T-cell (primary cell): Measurements from ENCODE around the gene UNC93A. TPM values are rescaled to one million over a fixed set of nuclear protein-coding genes. Genes with fewer than 3 reads are reported as not detected.
"Not testable (repeated sequence)": the region's sequence is repeated elsewhere in the genome, so short reads cannot be mapped to it uniquely, and the experiment has no call there.

ENCODE experiments used
- ATAC-seq, 4 experiments: fragments of 200-7000 bp in 3 of 4; fragments of 150-1000 bp in 1 of 4; cut with Tn5 transposase; replicated peaks in 1 of 4; 1 replicate in 3 of 4; 2 replicates in 1 of 4; pipeline ENCODE4 v1.10.0; 2021; ENCODE audit warnings: moderate library complexity in 3 of 4, mild to moderate bottlenecking in 2 of 4, moderate number of reproducible peaks in 1 of 4
- CTCF ChIA-PET, 2 donors: fragments of 300-600 bp; sonication (Branson Sonifier 250); formaldehyde crosslinking; loops; one replicate each; lab custom pipeline; 2022; ENCODE audit warnings: antibody characterized with exemption in 2 of 2; lab: Charles Lee
- POLR2A ChIA-PET, 2 donors: fragments of 300-600 bp; sonication (Branson Sonifier 250); formaldehyde crosslinking; loops; one replicate each; lab custom pipeline; 2022; ENCODE audit warnings: antibody characterized with exemption in 2 of 2; lab: Charles Lee
- DNase-seq, 35 experiments: peaks; one replicate each; pipeline versions ENCODE4 v3.0.0 to v3.0.0-alpha.2; 2013 to 2023
- H3K27ac ChIP-seq: one replicate; pipeline ENCODE4 v1.5.1; 2013; ENCODE audit warnings: low read length
- H3K27me3 ChIP-seq, 2 experiments: replicated peaks in 1 of 2; 1 replicate in 1 of 2; 2 replicates in 1 of 2; pipeline versions ENCODE4 v1.6.1 to v1.7.0; 2013; ENCODE audit warnings: low read length in 1 of 2, mixed read lengths in 1 of 2; ENCODE audit not compliant: control insufficient read depth in 2 of 2, insufficient read depth in 2 of 2; ENCODE audit errors: extremely low read depth in 1 of 2
- H3K36me3 ChIP-seq, 2 donors: 1 replicate in 1 of 2; 2 replicates in 1 of 2; pipeline versions ENCODE4 v1.6.1 to v1.7.0; 2013; ENCODE audit warnings: low read length in 1 of 2; ENCODE audit not compliant: control insufficient read depth in 2 of 2, insufficient read depth in 1 of 2; ENCODE audit errors: extremely low read depth in 1 of 2
- H3K4me1 ChIP-seq, 2 experiments: 1 replicate in 1 of 2; 2 replicates in 1 of 2; pipeline versions ENCODE4 v1.6.1 to v1.7.0; 2013; ENCODE audit warnings: low read length in 2 of 2, mixed read lengths in 1 of 2; ENCODE audit not compliant: insufficient read depth in 2 of 2, control insufficient read depth in 1 of 2; ENCODE audit errors: extremely low read depth in 1 of 2
- H3K4me3 ChIP-seq, 2 donors: 1 replicate in 1 of 2; 2 replicates in 1 of 2; pipeline versions ENCODE4 v1.5.1 to v1.7.0; 2013; ENCODE audit warnings: mild to moderate bottlenecking in 2 of 2, low read length in 1 of 2, moderate library complexity in 1 of 2; ENCODE audit not compliant: control insufficient read depth in 1 of 2; ENCODE audit errors: extremely low read depth in 1 of 2
- H3K9me3 ChIP-seq: 2 replicates; pipeline ENCODE4 v1.7.0; 2013
- H3K27ac Mint-ChIP-seq, 2 donors: one replicate each; pipeline ENCODE4 v1.8.0; 2020 to 2021; ENCODE audit warnings: mild to moderate bottlenecking in 2 of 2, mixed read lengths in 2 of 2
- H3K27me3 Mint-ChIP-seq, 2 donors: one replicate each; pipeline ENCODE4 v1.8.0; 2021 to 2022; ENCODE audit warnings: mixed read lengths in 2 of 2
- H3K36me3 Mint-ChIP-seq: one replicate; pipeline ENCODE4 v1.8.0; 2021; ENCODE audit warnings: mixed read lengths
- H3K4me1 Mint-ChIP-seq, 3 donors: one replicate each; pipeline ENCODE4 v1.8.0; 2020 to 2022; ENCODE audit warnings: mixed read lengths in 3 of 3, mild to moderate bottlenecking in 1 of 3
- H3K4me3 Mint-ChIP-seq, 3 donors: one replicate each; pipeline ENCODE4 v1.8.0; 2020 to 2022; ENCODE audit warnings: mild to moderate bottlenecking in 3 of 3, mixed read lengths in 3 of 3, moderate library complexity in 3 of 3
- H3K9me3 Mint-ChIP-seq, 3 donors: one replicate each; pipeline ENCODE4 v1.8.0; 2020 to 2022; ENCODE audit warnings: mixed read lengths in 3 of 3
- WGBS: methylation state at CpG from one replicate; pipeline ENCODE4 v1.1.5; 2013; ENCODE audit warnings: missing lambda C conversion rate; ENCODE audit not compliant: insufficient coverage; 5-methylcytosine and 5-hydroxymethylcytosine counted together
- total RNA-seq, 35 experiments: library from RNA in 6 of 35; stranded (reverse) in 6 of 35; fragments of 120-200 nt in 1 of 35; gene quantifications; one replicate each; pipeline versions ENCODE4 v1.2.1 to v1.2.4 and lab custom pipeline; 2013 to 2026

Gene UNC93A
- total RNA-seq, 5 donors from 2014 or later (not counting 1 experiment from before 2014, with no cell fraction given), result not detected

GRCh38 chr6:167307342-167307955, 16.3 kb downstream of the UNC93A start:
- DNase-seq (no peak), ATAC-seq (no peak)
- no peaks in the 10 kb centered on the region for H3K36me3 Mint-ChIP-seq
- no peak overlapping the region for H3K27ac Mint-ChIP-seq
- peaks cover 0 to 4% (median 0%) of the 10 kb centered on the region in 3 donors for H3K9me3 Mint-ChIP-seq
- POLR2A ChIA-PET, result no interaction called here
- Histone ChIP-seq H3K4me3 (no peak overlapping the region), H3K4me1 (no peaks in the 10 kb centered on the region), H3K36me3 (no peaks in the 10 kb centered on the region), H3K27ac (no peak overlapping the region), H3K9me3 (no peaks in the 10 kb centered on the region), H3K27me3 (peaks cover 0 to 7% of the 10 kb centered on the region in 2 experiments)
- H3K4me1 Mint-ChIP-seq, result no peaks in the 10 kb centered on the region
- no peak overlapping the region for H3K4me3 Mint-ChIP-seq
- H3K27me3 Mint-ChIP-seq, result peaks cover 8 to 13% of the 10 kb centered on the region in 2 donors
- CTCF ChIA-PET, result interaction anchor here in 1 of 2 donors (0.7 kb wide), 1 partner anchor 1036 kb away, joined by 3 read pairs; no protein-coding TSS in a partner anchor
- WGBS, result 79% methylated on average over 20 of the region's 20 CpGs

GRCh38 chr6:167308207-167308606, 17.1 kb downstream of the UNC93A start:
- Histone ChIP-seq H3K27ac (no peak overlapping the region), H3K9me3 (no peaks in the 10 kb centered on the region), H3K4me3 (no peak overlapping the region), H3K4me1 (no peaks in the 10 kb centered on the region), H3K27me3 (peaks cover 0 to 7% of the 10 kb centered on the region in 2 experiments), H3K36me3 (no peaks in the 10 kb centered on the region)
- Mint-ChIP-seq H3K9me3 (peaks cover 0 to 4% (median 0%) of the 10 kb centered on the region in 3 donors), H3K4me3 (no peak overlapping the region), H3K27me3 (peaks cover 9 to 16% of the 10 kb centered on the region in 2 donors), H3K4me1 (no peaks in the 10 kb centered on the region), H3K27ac (no peak overlapping the region), H3K36me3 (no peaks in the 10 kb centered on the region)
- POLR2A ChIA-PET, result no interaction called here
- DNase-seq (no peak), ATAC-seq (no peak)
- WGBS, result 38% methylated on average over 1 of the region's 5 CpGs
- CTCF ChIA-PET, result no interaction called here

- H3K9me3 ChIP-seq, H3K4me1 Mint-ChIP-seq, H3K4me3 Mint-ChIP-seq, H3K27me3 ChIP-seq, H3K36me3 ChIP-seq, H3K9me3 Mint-ChIP-seq, DNase-seq, H3K4me3 ChIP-seq, H3K27ac ChIP-seq, H3K36me3 Mint-ChIP-seq, H3K27ac Mint-ChIP-seq, CTCF ChIA-PET, ATAC-seq, POLR2A ChIA-PET, H3K4me1 ChIP-seq: not testable (repeated sequence)
- 69% methylated on average over 3 of the region's 17 CpGs for WGBS
- H3K27me3 Mint-ChIP-seq, result peaks cover 9 to 14% of the 10 kb centered on the region in 2 donors
Observed at GRCh38 chr6:167309355-167310192, 18.5 kb downstream of the UNC93A start.

GRCh38 chr6:167311286-167311685, 20.2 kb downstream of the UNC93A start:
- no peak overlapping the region for H3K4me3 Mint-ChIP-seq
- POLR2A ChIA-PET, result no interaction called here
- CTCF ChIA-PET, result no interaction called here

GRCh38 chr6:167311691-167312090, 20.6 kb downstream of the UNC93A start:
- DNase-seq, H3K9me3 Mint-ChIP-seq, H3K27me3 ChIP-seq, H3K4me1 ChIP-seq, H3K4me1 Mint-ChIP-seq, H3K36me3 ChIP-seq, CTCF ChIA-PET, ATAC-seq, H3K9me3 ChIP-seq, H3K27ac Mint-ChIP-seq, H3K4me3 Mint-ChIP-seq, H3K36me3 Mint-ChIP-seq, H3K27ac ChIP-seq, H3K4me3 ChIP-seq, POLR2A ChIA-PET: not testable (repeated sequence)
- WGBS, result 79% methylated on average over 5 of the region's 6 CpGs
- H3K27me3 Mint-ChIP-seq, result peaks cover 10 to 13% of the 10 kb centered on the region in 2 donors

More at GRCh38 chr6:167311286-167311685, 20.2 kb downstream of the UNC93A start:
- Histone ChIP-seq H3K4me3 (no peak overlapping the region), H3K36me3 (no peaks in the 10 kb centered on the region), H3K9me3 (no peaks in the 10 kb centered on the region), H3K4me1 (no peaks in the 10 kb centered on the region), H3K27me3 (no peaks in the 10 kb centered on the region), H3K27ac (no peak overlapping the region)
- Mint-ChIP-seq H3K36me3 (no peaks in the 10 kb centered on the region), H3K4me1 (no peaks in the 10 kb centered on the region), H3K27me3 (peaks cover 9 to 13% of the 10 kb centered on the region in 2 donors), H3K27ac (no peak overlapping the region), H3K9me3 (peaks cover 0 to 4% (median 0%) of the 10 kb centered on the region in 3 donors)
- DNase-seq (no peak), ATAC-seq (no peak)
- 80% methylated on average over 1 of the region's 2 CpGs for WGBS

GRCh38 chr6:167314180-167314821, 23.2 kb downstream of the UNC93A start:
- Mint-ChIP-seq H3K36me3 (no peaks in the 10 kb centered on the region), H3K9me3 (no peaks in the 10 kb centered on the region), H3K27ac (no peak overlapping the region), H3K4me1 (peaks cover 0 to 11% (median 0%) of the 10 kb centered on the region in 3 donors), H3K27me3 (peaks cover 15 to 21% of the 10 kb centered on the region in 2 donors), H3K4me3 (no peak overlapping the region)
- Histone ChIP-seq H3K4me1 (no peaks in the 10 kb centered on the region), H3K9me3 (no peaks in the 10 kb centered on the region), H3K4me3 (no peak overlapping the region), H3K27me3 (peaks cover 0 to 6% of the 10 kb centered on the region in 2 experiments), H3K36me3 (no peaks in the 10 kb centered on the region), H3K27ac (no peak overlapping the region)
- no peak for ATAC-seq
- ChIA-PET CTCF (no interaction called here), POLR2A (interaction anchor here in 1 of 2 donors (0.6 kb wide), 1 partner anchor 12 kb away, joined by 4 read pairs; no protein-coding TSS in a partner anchor)
- WGBS, result 73% methylated on average over 10 of the region's 11 CpGs
- no peak for DNase-seq
